T-helper 2 cell (primary cell): ENCODE data around the gene TEX22.

Source experiments
- DNase-seq, 5 experiments: peaks; one replicate each; pipeline versions ENCODE4 v3.0.0 to v3.0.0-alpha.2; 2012 to 2022

The TEX22 gene

GRCh38 chr14:105409364-105409763 is 11.0 kb downstream of the TEX22 start:
- no peak for DNase-seq

DNA sequence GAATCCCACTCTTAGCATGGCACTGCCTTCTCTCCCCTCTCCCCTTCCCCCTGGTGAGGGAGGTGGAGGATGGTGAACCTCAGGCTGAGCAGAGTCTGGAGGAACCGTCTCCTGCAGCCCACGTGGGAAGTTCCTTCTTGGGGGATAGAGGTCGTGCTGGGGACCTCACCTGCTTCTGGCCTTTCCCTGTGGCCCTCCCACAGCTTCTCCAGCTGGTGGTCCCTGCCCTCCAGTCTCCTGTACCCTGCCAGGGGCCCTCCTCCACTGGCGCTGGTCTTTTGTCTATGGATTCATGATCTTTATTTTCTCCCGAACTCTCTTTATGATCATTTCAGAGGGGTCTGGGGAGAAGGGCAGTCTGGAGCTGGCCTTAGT is 12.3 kb downstream of the TEX22 start:
- no peak for DNase-seq

DNA sequence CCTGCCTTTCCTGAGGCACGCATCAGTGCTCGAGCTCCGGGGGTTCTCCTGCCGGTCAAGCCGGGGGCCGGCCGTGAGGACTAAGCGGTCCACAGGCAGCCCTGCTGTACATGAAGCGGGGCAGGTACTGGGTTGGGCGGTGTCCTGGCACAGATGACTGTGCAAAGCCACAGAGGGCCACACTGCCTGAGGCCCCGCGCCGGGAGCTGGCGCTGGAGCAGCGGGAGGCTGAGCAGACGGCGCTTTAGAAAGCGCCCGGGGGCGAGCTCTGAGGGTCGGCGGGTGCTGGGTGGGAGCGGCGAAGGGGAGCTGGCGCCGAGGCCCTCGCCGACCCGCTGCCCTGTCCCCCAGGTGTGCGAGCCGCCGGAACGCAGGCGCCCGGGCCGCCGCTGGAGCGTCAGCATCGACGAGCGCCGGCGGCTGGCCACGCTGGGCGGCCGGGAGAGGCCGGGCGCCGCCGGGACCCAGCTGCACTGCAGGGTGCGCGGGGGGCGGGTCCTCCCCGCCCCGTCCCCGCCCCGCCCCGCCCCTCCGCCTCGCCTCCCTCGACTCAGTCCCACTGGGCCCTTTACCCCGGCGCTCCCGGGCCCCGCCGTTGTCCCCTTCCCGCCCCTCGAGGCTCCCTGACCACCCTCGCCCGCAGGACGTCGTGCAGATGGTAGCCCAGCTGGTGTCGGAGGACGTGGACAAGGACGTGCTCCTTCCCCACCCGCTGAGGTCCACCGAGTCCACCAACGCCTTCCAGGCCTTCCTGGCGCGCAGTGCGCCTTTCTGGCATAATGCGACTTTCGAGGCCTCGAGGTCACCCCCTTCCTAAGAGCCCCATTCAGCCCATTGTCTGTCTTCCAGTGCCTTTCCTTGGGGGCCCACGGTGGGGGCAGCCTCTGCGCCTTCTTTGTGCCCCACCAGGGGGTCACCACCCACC is 12.9 kb downstream of the TEX22 start:
- peak in 1 of 5 experiments; percentile 39 for DNase-seq

DNA sequence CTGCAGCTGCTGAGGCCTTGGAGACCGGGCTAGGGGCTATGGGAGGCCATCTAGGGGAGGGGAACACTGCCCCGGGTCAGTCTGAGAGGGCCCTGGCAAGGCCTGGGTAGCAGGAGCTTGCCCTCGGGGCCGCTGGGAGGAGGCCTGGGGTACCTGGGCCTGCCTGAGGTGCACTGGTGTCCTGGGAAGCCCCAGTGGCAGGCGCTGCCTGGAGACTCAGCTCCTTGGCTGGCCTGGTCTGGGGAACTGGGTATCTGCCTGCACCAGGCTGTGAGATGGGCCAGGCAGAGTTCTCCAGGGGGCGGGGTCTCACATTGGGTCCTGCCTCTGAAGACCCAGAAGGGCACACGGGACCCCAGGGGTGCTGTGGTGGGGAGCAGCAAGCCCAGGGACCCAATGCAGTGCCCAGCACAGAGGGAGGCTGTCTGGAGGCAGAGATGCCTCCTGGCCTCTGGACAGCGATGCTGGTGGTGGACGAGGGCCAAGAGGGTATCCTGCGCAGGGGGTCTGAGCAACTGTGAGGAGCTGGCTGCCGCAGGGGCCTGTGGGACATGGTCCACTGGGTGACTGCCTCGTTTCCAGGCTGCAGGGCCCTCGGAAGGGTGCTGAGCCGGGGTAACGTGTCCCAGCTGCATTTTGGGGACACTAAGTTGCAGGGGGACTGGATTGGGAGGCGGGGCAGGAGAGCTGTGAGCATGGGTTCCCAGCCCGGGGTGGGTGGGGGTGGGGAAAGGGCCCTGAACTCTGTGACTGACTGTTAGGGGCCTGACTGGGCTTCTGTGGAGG is 13.8 kb downstream of the TEX22 start:
- no peak for DNase-seq

- no peak for DNase-seq
Measured at GRCh38 chr14:105412771-105413543, 14.6 kb downstream of the TEX22 start.

DNA sequence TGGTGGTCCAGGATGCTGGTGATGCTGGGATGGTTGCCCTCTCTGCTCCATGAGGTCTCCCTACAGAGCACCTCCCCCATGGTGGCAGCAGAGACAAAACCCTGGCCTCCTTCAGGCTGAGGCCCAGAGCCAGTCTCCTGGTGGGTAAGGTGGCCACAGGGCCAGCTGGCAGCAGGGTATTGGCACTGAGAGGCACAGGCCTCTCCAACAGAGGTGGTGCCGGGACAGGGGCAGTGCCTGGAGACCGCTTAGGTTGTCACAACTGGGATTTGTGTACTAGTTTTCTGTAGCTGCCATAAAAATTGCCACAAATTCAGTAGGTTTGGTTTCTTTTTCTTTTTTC is 15.2 kb downstream of the TEX22 start:
- no peak for DNase-seq

- DNase-seq = peak; percentile 34 to 78 (median 53)
Measured at GRCh38 chr14:105414456-105415371, 16.4 kb downstream of the TEX22 start.

- DNase-seq = no peak
Measured at GRCh38 chr14:105415481-105416428, 17.4 kb downstream of the TEX22 start.

DNA sequence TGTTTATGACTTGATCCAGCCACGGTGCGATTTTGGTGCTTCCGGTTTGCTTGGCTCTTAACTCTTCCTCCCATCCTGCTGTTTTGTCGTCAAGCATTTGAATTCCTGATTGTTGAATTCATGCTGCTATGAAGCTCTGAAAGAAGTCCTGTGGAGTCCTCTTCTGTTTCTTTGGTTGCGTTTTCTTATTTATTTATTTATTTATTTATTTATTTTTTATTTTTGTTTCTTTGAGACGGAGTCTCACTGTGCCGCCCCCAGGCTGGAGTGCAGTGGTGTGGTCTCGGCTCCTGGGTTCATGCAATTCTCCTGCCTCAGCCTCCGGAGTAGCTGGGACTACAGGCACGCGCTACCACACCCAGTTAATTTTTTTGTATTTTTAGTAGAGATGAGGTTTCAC is 18.3 kb downstream of the TEX22 start:
- no peak for DNase-seq

- DNase-seq = no peak
Measured at GRCh38 chr14:105417690-105418121, 19.4 kb downstream of the TEX22 start.

GRCh38 chr14:105418269-105419194 is 20.2 kb downstream of the TEX22 start:
- no peak for DNase-seq

GRCh38 chr14:105419195-105420091 is 21.1 kb downstream of the TEX22 start, which contains the start of gene MTA1:
Gene MTA1, plus strand, starts transcription at chr14:105419827. Its CDS starts 209 bp downstream, at chr14:105420036.
- peak in 4 of 5 experiments; percentile 24 to 68 (median 38) for DNase-seq

GRCh38 chr14:105420101-105420973 is 22.0 kb downstream of the TEX22 start:
- DNase-seq = no peak

DNA sequence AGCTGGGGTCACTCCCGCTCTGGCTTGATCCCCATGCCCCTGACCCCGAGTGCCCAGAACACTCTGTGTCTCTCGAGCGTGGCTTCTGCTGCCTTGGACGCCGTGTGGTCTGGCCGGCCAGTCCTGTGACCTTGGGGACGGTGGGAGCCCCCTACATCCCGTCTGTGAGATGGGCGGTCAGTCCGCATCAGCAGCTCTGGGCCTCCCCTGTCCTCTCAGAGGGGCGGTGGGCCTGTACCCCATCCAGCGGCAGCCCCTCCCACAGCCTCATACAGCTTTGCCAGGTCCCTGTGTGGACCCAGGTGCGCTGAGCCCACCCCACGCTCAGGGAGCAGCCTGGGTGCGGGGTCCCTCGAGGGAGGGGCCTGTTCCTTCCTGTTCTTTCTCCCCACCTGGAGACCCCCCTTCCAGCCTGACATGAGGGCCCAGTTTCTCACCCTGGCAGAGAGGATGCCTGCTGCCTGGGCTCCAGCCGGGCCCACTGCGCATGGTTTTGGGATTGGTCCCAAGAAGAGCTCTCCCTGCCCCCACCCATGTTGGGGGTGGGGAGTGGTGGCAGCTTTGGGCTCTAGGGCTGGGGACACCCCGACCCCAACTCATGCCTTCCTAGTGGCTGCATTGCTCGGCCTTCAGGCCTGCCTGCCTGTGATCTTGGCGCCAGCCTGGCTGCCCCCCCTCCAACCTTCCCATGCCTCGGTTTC is 22.8 kb downstream of the TEX22 start:
- no peak for DNase-seq

- no peak for DNase-seq
Measured at GRCh38 chr14:105421723-105422615, 23.6 kb downstream of the TEX22 start.
